ENCODE results near the gene EAPP. TPM values are rescaled to one million over a fixed set of nuclear protein-coding genes. Genes with fewer than 3 reads are reported as not detected.
"Not testable (repeated sequence)": the region's sequence is repeated elsewhere in the genome, so short reads cannot be mapped to it uniquely, and the experiment has no call there.

The EAPP gene
- total RNA-seq, 5 donors from 2014 or later (not counting 1 experiment from before 2014, with no cell fraction given): 48.9 to 77.7 (median 53.6) TPM

DNA sequence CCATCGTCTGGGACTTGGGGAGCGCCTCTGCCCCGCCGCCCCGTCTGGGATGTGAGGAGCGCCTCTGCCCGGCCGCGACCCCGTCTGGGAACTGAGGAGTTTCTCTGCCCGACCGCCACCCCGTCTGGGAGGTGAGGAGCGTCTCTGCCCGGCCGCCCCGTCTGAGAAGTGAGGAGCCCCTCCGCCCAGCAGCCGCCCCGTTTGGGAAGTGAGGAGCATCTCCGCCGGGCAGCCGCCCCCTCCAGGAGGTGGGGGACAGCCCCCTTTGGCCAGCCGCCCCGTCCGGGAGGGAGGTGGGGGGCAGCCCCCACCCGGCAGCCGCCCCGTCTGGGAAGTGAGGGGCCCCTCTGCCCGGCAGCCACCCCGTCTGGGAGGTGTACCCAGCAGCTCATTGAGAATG is 63.5 kb downstream of the EAPP start:
- H3K27ac ChIP-seq (ENCODE audit: low read length); ATAC-seq (replicated peaks in 1 of 4); H3K36me3 ChIP-seq (ENCODE audit: control insufficient read depth in 2 of 2, extremely low read depth in 1 of 2, insufficient read depth in 1 of 2, low read length in 1 of 2); H3K4me3 ChIP-seq (ENCODE audit: control insufficient read depth in 1 of 2, extremely low read depth in 1 of 2, low read length in 1 of 2); H3K27me3 ChIP-seq (replicated peaks in 1 of 2; ENCODE audit: control insufficient read depth in 2 of 2, extremely low read depth in 1 of 2, insufficient read depth in 2 of 2, low read length in 1 of 2); H3K4me1 ChIP-seq (ENCODE audit: control insufficient read depth in 1 of 2, extremely low read depth in 1 of 2, insufficient read depth in 2 of 2, low read length in 2 of 2); H3K36me3 Mint-ChIP-seq; H3K9me3 Mint-ChIP-seq; POLR2A ChIA-PET; CTCF ChIA-PET; H3K27ac Mint-ChIP-seq; DNase-seq; H3K27me3 Mint-ChIP-seq; H3K9me3 ChIP-seq; H3K4me3 Mint-ChIP-seq; H3K4me1 Mint-ChIP-seq: not testable (repeated sequence)
- 90% methylated on average over 8 of the region's 31 CpGs for WGBS (ENCODE audit: insufficient coverage)

DNA sequence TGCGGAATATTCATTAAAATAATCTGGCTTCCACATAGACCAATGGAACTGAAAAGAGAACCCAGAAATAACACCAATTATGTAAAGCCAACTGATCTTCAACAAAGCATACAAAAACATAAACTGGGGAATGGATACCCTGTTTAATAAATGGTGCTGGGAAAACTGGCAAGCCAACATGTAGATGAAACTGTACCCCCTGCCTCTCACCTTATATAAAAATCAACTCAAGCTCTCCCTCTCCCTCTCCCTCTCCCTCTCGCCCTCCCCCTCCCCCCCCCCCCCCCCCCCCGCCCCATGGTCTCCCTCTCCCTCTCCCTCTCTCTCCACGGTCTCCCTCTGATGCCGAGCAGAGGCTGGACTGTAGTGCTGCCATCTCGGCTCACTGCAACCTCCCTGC is 64.3 kb downstream of the EAPP start:
- ATAC-seq (replicated peaks in 1 of 4) (no peak), DNase-seq (no peak)
- H3K4me3 Mint-ChIP-seq: no peak overlapping the region
- Histone ChIP-seq H3K27ac (ENCODE audit: low read length) (no peak overlapping the region), H3K4me3 (ENCODE audit: control insufficient read depth in 1 of 2, extremely low read depth in 1 of 2, low read length in 1 of 2) (no peak overlapping the region), H3K27me3 (replicated peaks in 1 of 2; ENCODE audit: control insufficient read depth in 2 of 2, extremely low read depth in 1 of 2, insufficient read depth in 2 of 2, low read length in 1 of 2) (no peaks in the 10 kb centered on the region), H3K9me3 (no peaks in the 10 kb centered on the region), H3K36me3 (ENCODE audit: control insufficient read depth in 2 of 2, extremely low read depth in 1 of 2, insufficient read depth in 1 of 2, low read length in 1 of 2) (no peaks in the 10 kb centered on the region), H3K4me1 (ENCODE audit: control insufficient read depth in 1 of 2, extremely low read depth in 1 of 2, insufficient read depth in 2 of 2, low read length in 2 of 2) (no peaks in the 10 kb centered on the region)
- POLR2A ChIA-PET: no interaction called here
- H3K4me1 Mint-ChIP-seq: no peaks in the 10 kb centered on the region
- CTCF ChIA-PET: no interaction called here
- H3K36me3 Mint-ChIP-seq: no peaks in the 10 kb centered on the region
- WGBS (ENCODE audit: insufficient coverage): no CpG with 5 or more reads among the region's 6 CpGs
- H3K27ac Mint-ChIP-seq: no peak overlapping the region
- H3K27me3 Mint-ChIP-seq: no peaks in the 10 kb centered on the region
- no peaks in the 10 kb centered on the region for H3K9me3 Mint-ChIP-seq

DNA sequence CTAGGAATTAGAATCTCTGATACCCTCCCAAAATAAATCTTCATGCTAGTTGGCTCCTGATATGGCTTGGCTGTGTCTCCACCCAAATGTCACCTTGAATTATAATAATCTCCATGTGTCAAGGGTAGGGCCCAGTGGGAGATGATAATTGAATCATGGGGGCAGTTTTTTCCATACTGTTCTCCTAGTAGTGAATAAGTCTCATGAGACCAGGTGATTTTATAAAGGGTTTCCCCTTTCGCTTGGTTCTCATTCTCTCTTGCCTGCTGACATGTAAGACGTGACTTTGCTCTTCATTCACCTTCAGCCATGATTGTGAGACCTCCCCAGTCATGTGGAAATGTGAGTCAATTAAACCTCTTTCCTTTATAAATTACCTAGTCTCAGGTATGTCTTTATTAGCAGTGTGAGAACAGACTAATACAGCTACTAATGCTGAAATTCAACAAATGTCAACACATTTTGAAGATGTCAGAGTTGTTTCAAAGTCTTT is 65.3 kb downstream of the EAPP start:
- no CpG with 5 or more reads among the region's 2 CpGs for WGBS (ENCODE audit: insufficient coverage)
- ChIA-PET POLR2A (no interaction called here), CTCF (no interaction called here)
- no peaks in the 10 kb centered on the region for H3K27me3 ChIP-seq (replicated peaks in 1 of 2; ENCODE audit: control insufficient read depth in 2 of 2, extremely low read depth in 1 of 2, insufficient read depth in 2 of 2, low read length in 1 of 2)
- Mint-ChIP-seq H3K9me3 (no peaks in the 10 kb centered on the region), H3K27me3 (no peaks in the 10 kb centered on the region), H3K4me3 (no peak overlapping the region), H3K36me3 (no peaks in the 10 kb centered on the region), H3K4me1 (no peaks in the 10 kb centered on the region), H3K27ac (no peak overlapping the region)
- H3K36me3 ChIP-seq (ENCODE audit: control insufficient read depth in 2 of 2, extremely low read depth in 1 of 2, insufficient read depth in 1 of 2, low read length in 1 of 2): no peaks in the 10 kb centered on the region
- no peak for DNase-seq
- no peaks in the 10 kb centered on the region for H3K4me1 ChIP-seq (ENCODE audit: control insufficient read depth in 1 of 2, extremely low read depth in 1 of 2, insufficient read depth in 2 of 2, low read length in 2 of 2)
- no peak overlapping the region for H3K27ac ChIP-seq (ENCODE audit: low read length)
- H3K4me3 ChIP-seq (ENCODE audit: control insufficient read depth in 1 of 2, extremely low read depth in 1 of 2, low read length in 1 of 2): no peak overlapping the region
- ATAC-seq (replicated peaks in 1 of 4): no peak
- no peaks in the 10 kb centered on the region for H3K9me3 ChIP-seq

DNA sequence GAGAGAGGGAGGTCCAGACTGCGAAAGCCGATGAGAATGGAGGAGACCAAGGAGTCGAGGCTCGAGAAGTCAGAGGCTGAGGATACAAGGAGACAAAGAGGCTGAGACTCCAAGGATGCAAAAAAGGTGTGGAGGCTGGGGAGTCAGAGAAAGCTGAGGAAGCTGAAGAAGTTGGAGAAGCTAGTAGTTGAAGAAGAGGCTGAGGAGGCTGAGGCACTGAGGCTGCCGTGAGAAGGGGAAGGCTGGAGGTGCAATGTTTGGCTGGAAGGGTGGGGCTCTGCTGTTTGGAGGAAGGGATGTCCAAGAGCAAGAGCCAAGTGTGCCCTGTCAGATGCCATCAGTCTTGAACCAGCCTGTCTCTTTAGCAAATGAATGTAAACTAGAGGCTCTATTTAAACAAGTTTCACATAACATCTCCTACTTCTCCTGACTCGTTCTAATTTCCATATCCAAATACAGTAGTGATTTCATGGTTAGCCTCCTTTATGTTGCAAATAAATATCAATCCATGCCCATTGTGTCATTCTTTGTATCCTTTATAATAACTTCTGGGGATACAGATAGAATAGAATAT is 66.7 kb downstream of the EAPP start:
- DNase-seq (no peak), ATAC-seq (replicated peaks in 1 of 4) (no peak)
- H3K27me3 ChIP-seq (replicated peaks in 1 of 2; ENCODE audit: control insufficient read depth in 2 of 2, extremely low read depth in 1 of 2, insufficient read depth in 2 of 2, low read length in 1 of 2): no peaks in the 10 kb centered on the region
- Mint-ChIP-seq H3K27me3 (no peaks in the 10 kb centered on the region), H3K4me1 (peaks cover 0 to 2% (median 0%) of the 10 kb centered on the region in 3 donors), H3K27ac (no peak overlapping the region), H3K4me3 (no peak overlapping the region), H3K36me3 (no peaks in the 10 kb centered on the region), H3K9me3 (no peaks in the 10 kb centered on the region)
- H3K4me1 ChIP-seq (ENCODE audit: control insufficient read depth in 1 of 2, extremely low read depth in 1 of 2, insufficient read depth in 2 of 2, low read length in 2 of 2): no peaks in the 10 kb centered on the region
- no peak overlapping the region for H3K4me3 ChIP-seq (ENCODE audit: control insufficient read depth in 1 of 2, extremely low read depth in 1 of 2, low read length in 1 of 2)
- no peak overlapping the region for H3K27ac ChIP-seq (ENCODE audit: low read length)
- H3K9me3 ChIP-seq: no peaks in the 10 kb centered on the region
- H3K36me3 ChIP-seq (ENCODE audit: control insufficient read depth in 2 of 2, extremely low read depth in 1 of 2, insufficient read depth in 1 of 2, low read length in 1 of 2): no peaks in the 10 kb centered on the region
- CTCF ChIA-PET: no interaction called here
- WGBS (ENCODE audit: insufficient coverage): 84% methylated on average over 5 of the region's 6 CpGs
- POLR2A ChIA-PET: no interaction called here

DNA sequence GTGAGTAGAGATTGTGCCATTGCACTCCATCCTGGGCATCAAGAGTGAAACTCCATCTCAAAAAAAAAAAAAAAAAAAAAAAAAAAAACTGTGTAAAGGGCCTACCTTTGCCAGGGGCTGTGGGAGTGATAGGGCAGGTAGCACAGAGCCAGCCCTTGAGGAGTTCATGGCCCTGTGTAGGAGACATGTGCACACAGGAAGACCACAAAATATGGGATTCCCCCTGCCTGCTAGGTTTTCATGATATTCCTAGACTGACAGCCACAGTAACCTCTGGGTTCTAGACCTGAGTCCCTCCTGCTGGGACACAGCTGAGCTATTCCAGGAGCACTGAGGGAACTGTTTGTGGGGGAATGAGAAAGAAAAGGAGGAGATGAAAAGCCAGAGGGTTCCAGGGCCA is 69.2 kb downstream of the EAPP start:
- H3K4me3 ChIP-seq (ENCODE audit: control insufficient read depth in 1 of 2, extremely low read depth in 1 of 2, low read length in 1 of 2): no peak overlapping the region
- ATAC-seq (replicated peaks in 1 of 4) (no peak), DNase-seq (no peak)
- no peaks in the 10 kb centered on the region for H3K9me3 ChIP-seq
- Mint-ChIP-seq H3K36me3 (no peaks in the 10 kb centered on the region), H3K9me3 (no peaks in the 10 kb centered on the region), H3K4me1 (peaks cover 0 to 4% (median 0%) of the 10 kb centered on the region in 3 donors), H3K27ac (no peak overlapping the region), H3K4me3 (no peak overlapping the region), H3K27me3 (no peaks in the 10 kb centered on the region)
- no peaks in the 10 kb centered on the region for H3K36me3 ChIP-seq (ENCODE audit: control insufficient read depth in 2 of 2, extremely low read depth in 1 of 2, insufficient read depth in 1 of 2, low read length in 1 of 2)
- no peak overlapping the region for H3K27ac ChIP-seq (ENCODE audit: low read length)
- no peaks in the 10 kb centered on the region for H3K4me1 ChIP-seq (ENCODE audit: control insufficient read depth in 1 of 2, extremely low read depth in 1 of 2, insufficient read depth in 2 of 2, low read length in 2 of 2)
- no peaks in the 10 kb centered on the region for H3K27me3 ChIP-seq (replicated peaks in 1 of 2; ENCODE audit: control insufficient read depth in 2 of 2, extremely low read depth in 1 of 2, insufficient read depth in 2 of 2, low read length in 1 of 2)
- CTCF ChIA-PET: no interaction called here
- POLR2A ChIA-PET: interaction anchor here in 1 of 2 donors (0.6 kb wide), 1 partner anchor 454 kb away, joined by 4 read pairs; no protein-coding TSS in a partner anchor

DNA sequence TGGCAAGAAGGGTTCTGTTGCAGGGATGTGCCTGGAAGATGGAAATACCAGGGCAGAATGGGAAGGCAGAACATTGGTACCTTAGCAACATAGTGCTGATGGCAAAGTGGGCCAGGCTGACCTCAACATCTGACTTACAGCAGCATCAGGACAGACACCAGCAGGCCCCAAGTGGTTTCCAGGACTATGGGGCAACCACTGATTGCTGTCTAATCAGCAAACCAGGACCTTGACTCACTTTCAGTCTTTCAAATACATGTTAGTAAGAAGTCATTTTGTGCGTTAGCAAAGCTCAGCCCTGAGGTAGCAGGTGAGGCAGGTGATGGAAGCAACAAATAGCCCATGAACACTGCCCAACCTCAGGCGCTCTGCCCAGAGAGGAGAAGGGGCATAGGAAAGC is 72.8 kb downstream of the EAPP start:
- Mint-ChIP-seq H3K4me3 (no peak overlapping the region), H3K27me3 (no peaks in the 10 kb centered on the region), H3K36me3 (no peaks in the 10 kb centered on the region), H3K4me1 (peaks cover 2 to 12% (median 5%) of the 10 kb centered on the region in 3 donors), H3K9me3 (no peaks in the 10 kb centered on the region), H3K27ac (no peak overlapping the region)
- H3K27me3 ChIP-seq (replicated peaks in 1 of 2; ENCODE audit: control insufficient read depth in 2 of 2, extremely low read depth in 1 of 2, insufficient read depth in 2 of 2, low read length in 1 of 2): no peaks in the 10 kb centered on the region
- H3K27ac ChIP-seq (ENCODE audit: low read length): no peak overlapping the region
- no peak overlapping the region for H3K4me3 ChIP-seq (ENCODE audit: control insufficient read depth in 1 of 2, extremely low read depth in 1 of 2, low read length in 1 of 2)
- ChIA-PET POLR2A (interaction anchor here in 1 of 2 donors (0.6 kb wide), 1 partner anchor 268 kb away, joined by 4 read pairs; no protein-coding TSS in a partner anchor), CTCF (interaction anchor here in 1 of 2 donors (0.5 kb wide), 1 partner anchor 145 kb away, joined by 3 read pairs; no protein-coding TSS in a partner anchor)
- ATAC-seq (replicated peaks in 1 of 4) (no peak), DNase-seq (no peak)
- no peaks in the 10 kb centered on the region for H3K9me3 ChIP-seq
- no peaks in the 10 kb centered on the region for H3K36me3 ChIP-seq (ENCODE audit: control insufficient read depth in 2 of 2, extremely low read depth in 1 of 2, insufficient read depth in 1 of 2, low read length in 1 of 2)
- H3K4me1 ChIP-seq (ENCODE audit: control insufficient read depth in 1 of 2, extremely low read depth in 1 of 2, insufficient read depth in 2 of 2, low read length in 2 of 2): peaks cover 0 to 7% of the 10 kb centered on the region in 2 experiments
- WGBS (ENCODE audit: insufficient coverage): 90% methylated on average over 2 of the region's 2 CpGs

Data from T-cell (primary cell).